Endothelial cell (in vitro differentiated cells): ENCODE results near the gene CD27. TPM values are rescaled to one million over a fixed set of nuclear protein-coding genes. Genes with fewer than 3 reads are reported as not detected.

ENCODE experiments used
- DNase-seq: peaks from one replicate; pipeline ENCODE4 v3.0.0; 2021; ENCODE audit warnings: low spot score
- H3K27ac Mint-ChIP-seq: one replicate; pipeline ENCODE4 v1.8.0; 2021; ENCODE audit warnings: mixed read lengths, inconsistent platforms; ENCODE audit not compliant: unreplicated experiment
- H3K27me3 Mint-ChIP-seq: one replicate; pipeline ENCODE4 v1.8.0; 2021; ENCODE audit warnings: mild to moderate bottlenecking, moderate library complexity, mixed read lengths, inconsistent platforms; ENCODE audit not compliant: unreplicated experiment
- H3K36me3 Mint-ChIP-seq: one replicate; pipeline ENCODE4 v1.8.0; 2021; ENCODE audit warnings: mild to moderate bottlenecking, low read depth, mixed read lengths, inconsistent platforms; ENCODE audit not compliant: unreplicated experiment
- H3K4me1 Mint-ChIP-seq: one replicate; pipeline ENCODE4 v1.8.0; 2021; ENCODE audit warnings: mild to moderate bottlenecking, mixed read lengths, inconsistent platforms; ENCODE audit not compliant: unreplicated experiment
- H3K4me3 Mint-ChIP-seq: one replicate; pipeline ENCODE4 v1.8.0; 2021; ENCODE audit warnings: mild to moderate bottlenecking, mixed read lengths, inconsistent platforms; ENCODE audit not compliant: unreplicated experiment
- H3K9me3 Mint-ChIP-seq: one replicate; pipeline ENCODE4 v1.8.0; 2021; ENCODE audit warnings: mixed read lengths, inconsistent platforms; ENCODE audit not compliant: unreplicated experiment
- long read RNA-seq: library from polyadenylated mRNA; unstranded; transcript quantifications from one replicate; pipeline ENCODE4 v2.0.0, GENCODE V29; 2020; ENCODE audit not compliant: unreplicated experiment
- total RNA-seq: library from RNA; stranded (reverse); fragmentation: NEBNext Ultra II Directional; extraction: Animal tissue kit (Norgen Biotek cat#: 25700); gene quantifications from one replicate; pipeline ENCODE4 v1.2.1, GENCODE V29; 2021; ENCODE audit not compliant: unreplicated experiment
- TF ChIP-seq, protein P1 (sequence below): fragments of 200-600 bp; sonication (generic); IDR thresholded peaks from one replicate; pipeline ENCODE4 v1.5.0; 2021; ENCODE audit warnings: antibody characterized with exemption; ENCODE audit not compliant: unreplicated experiment

The CD27 gene
- not detected for total RNA-seq
- long read RNA-seq = 0 reads

DNA sequence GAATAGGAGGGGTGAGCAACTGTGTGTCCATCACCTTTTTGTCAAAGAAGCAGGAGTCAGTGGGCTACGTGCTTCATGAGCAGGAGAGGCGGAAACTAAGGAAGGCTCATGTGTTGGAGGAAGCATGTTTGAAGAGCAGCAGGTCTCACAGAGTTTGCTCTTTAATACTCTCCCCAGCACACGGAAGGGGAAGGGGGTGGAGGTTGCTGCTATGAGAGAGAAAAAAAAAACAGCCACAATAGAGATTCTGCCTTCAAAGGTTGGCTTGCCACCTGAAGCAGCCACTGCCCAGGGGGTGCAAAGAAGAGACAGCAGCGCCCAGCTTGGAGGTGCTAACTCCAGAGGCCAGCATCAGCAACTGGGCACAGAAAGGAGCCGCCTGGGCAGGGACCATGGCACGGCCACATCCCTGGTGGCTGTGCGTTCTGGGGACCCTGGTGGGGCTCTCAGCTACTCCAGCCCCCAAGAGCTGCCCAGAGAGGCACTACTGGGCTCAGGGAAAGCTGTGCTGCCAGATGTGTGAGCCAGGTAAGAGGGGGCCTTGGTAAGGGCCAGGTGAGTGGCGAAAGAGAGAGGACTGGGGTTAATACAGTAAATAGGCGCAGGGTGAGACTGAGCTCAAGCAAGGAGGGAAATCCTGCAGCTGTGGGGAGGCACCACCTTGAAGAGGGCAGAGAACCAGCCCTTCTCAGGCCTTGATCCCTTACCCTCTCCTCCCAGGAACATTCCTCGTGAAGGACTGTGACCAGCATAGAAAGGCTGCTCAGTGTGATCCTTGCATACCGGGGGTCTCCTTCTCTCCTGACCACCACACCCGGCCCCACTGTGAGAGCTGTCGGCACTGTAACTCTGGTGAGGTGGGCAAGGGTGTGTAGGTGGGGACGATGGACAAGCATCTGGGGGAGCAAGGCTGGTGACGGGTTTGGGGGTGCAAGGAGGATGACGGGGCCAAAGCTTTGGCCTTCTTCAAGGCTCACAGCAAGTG, at the start of gene CD27:
TSS of gene CD27 (plus strand) at position 252 of the 985 bp plus-strand sequence. CDS start at position 393, 141 bp downstream.
- peaks cover 2% of the 10 kb centered on the region for H3K27me3 Mint-ChIP-seq
- H3K27ac Mint-ChIP-seq = no peak within 1 kb of the TSS
- no peaks in the 10 kb centered on the region for H3K9me3 Mint-ChIP-seq
- TF ChIP-seq, protein P1, sequence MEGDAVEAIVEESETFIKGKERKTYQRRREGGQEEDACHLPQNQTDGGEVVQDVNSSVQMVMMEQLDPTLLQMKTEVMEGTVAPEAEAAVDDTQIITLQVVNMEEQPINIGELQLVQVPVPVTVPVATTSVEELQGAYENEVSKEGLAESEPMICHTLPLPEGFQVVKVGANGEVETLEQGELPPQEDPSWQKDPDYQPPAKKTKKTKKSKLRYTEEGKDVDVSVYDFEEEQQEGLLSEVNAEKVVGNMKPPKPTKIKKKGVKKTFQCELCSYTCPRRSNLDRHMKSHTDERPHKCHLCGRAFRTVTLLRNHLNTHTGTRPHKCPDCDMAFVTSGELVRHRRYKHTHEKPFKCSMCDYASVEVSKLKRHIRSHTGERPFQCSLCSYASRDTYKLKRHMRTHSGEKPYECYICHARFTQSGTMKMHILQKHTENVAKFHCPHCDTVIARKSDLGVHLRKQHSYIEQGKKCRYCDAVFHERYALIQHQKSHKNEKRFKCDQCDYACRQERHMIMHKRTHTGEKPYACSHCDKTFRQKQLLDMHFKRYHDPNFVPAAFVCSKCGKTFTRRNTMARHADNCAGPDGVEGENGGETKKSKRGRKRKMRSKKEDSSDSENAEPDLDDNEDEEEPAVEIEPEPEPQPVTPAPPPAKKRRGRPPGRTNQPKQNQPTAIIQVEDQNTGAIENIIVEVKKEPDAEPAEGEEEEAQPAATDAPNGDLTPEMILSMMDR = no peak
- H3K4me3 Mint-ChIP-seq = no peak within 1 kb of the TSS
- H3K36me3 Mint-ChIP-seq = peaks cover 9% of the 10 kb centered on the region
- no peak for DNase-seq
- peaks cover 29% of the 10 kb centered on the region for H3K4me1 Mint-ChIP-seq

DNA sequence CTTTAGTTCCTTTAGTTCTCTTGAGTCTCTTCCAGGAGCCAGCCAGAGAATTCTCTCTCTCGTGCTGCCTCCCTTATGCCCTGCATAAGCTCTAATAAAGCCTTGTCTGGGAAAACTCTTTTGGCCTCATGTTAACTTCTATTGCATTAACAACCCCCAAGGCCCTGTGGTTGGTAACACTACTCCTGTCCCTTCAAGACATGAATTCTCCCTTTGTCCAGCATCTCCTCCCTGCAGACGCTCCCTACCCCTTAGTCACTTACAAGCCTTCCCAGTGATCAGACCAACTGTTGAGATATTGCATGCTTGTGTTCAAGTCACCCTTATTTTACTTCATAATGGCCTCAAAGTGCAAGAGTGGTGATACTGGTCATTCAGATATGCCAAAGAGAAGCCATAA, 48.7 kb upstream of the CD27 start:
- H3K36me3 Mint-ChIP-seq = peaks cover 9% of the 10 kb centered on the region
- TF ChIP-seq, protein P1 = no peak
- no peak overlapping the region for H3K27ac Mint-ChIP-seq
- H3K4me3 Mint-ChIP-seq = no peak overlapping the region
- no peak for DNase-seq
- peaks cover 6% of the 10 kb centered on the region for H3K27me3 Mint-ChIP-seq
- H3K9me3 Mint-ChIP-seq = no peaks in the 10 kb centered on the region
- H3K4me1 Mint-ChIP-seq = peaks cover 15% of the 10 kb centered on the region

DNA sequence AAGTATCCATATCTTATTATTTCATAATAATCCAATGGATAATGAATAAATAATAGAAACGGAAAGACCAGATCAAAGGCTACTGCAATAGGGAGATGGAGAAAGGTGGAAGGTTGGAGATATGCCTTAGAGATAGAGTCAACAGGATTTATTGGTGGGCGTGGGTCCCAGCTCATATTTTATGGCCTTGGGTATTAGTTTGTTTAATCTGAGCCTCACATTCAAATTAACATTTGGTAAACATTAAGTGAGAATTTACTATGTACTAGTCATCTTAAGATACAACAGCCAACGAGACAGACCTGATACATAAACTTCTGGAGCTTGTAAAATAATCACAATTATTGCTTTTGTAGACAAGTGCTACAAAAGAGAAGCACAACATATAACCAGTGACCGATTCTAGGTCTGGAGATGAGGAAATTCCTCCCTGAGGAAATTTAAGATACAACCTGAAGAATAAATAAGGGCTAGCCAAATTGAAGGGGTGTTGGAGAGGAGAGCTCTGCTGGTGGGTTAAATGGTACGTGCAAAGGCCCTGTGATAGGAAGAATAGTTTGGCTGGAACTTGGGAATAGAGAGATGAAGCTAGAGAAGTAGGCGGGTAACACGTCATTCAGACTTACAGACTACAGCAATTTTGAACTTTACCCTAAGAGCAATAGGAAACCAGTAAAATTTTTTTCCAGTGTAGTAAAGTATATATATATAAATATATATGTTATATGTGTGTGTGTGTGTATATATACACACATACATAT, 44.7 kb upstream of the CD27 start:
- H3K4me3 Mint-ChIP-seq = no peak overlapping the region
- peaks cover 4% of the 10 kb centered on the region for H3K27me3 Mint-ChIP-seq
- no peaks in the 10 kb centered on the region for H3K9me3 Mint-ChIP-seq
- peaks cover 12% of the 10 kb centered on the region for H3K4me1 Mint-ChIP-seq
- no peak for DNase-seq
- TF ChIP-seq, protein P1 = no peak
- H3K36me3 Mint-ChIP-seq = peaks cover 3% of the 10 kb centered on the region
- no peak overlapping the region for H3K27ac Mint-ChIP-seq

DNA sequence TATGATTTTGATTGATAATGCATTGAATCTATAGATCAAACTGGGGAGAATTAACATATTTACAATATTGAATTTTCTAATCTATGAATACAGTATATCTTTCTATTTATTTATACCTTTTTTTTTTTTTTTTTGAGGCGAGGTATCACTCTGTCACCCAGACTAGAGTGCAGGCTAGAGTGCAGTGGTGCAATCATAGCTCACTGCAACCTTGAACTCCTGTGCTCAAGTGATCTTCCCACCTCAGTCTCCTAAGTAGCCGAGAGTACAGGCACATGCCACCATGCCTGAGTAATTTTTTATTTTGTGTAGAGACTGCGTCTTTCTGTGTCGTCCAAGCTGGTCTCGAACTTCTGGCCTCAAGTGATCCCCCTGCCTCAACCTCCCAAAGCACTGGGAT, 40.4 kb upstream of the CD27 start:
- H3K36me3 Mint-ChIP-seq = peaks cover 3% of the 10 kb centered on the region
- no peaks in the 10 kb centered on the region for H3K9me3 Mint-ChIP-seq
- no peak overlapping the region for H3K4me3 Mint-ChIP-seq
- peaks cover 3% of the 10 kb centered on the region for H3K27me3 Mint-ChIP-seq
- no peak for DNase-seq
- no peaks in the 10 kb centered on the region for H3K4me1 Mint-ChIP-seq
- TF ChIP-seq, protein P1 = no peak
- no peak overlapping the region for H3K27ac Mint-ChIP-seq
